ENCODE data around the gene CCL22.

CCL22 gene

DNA sequence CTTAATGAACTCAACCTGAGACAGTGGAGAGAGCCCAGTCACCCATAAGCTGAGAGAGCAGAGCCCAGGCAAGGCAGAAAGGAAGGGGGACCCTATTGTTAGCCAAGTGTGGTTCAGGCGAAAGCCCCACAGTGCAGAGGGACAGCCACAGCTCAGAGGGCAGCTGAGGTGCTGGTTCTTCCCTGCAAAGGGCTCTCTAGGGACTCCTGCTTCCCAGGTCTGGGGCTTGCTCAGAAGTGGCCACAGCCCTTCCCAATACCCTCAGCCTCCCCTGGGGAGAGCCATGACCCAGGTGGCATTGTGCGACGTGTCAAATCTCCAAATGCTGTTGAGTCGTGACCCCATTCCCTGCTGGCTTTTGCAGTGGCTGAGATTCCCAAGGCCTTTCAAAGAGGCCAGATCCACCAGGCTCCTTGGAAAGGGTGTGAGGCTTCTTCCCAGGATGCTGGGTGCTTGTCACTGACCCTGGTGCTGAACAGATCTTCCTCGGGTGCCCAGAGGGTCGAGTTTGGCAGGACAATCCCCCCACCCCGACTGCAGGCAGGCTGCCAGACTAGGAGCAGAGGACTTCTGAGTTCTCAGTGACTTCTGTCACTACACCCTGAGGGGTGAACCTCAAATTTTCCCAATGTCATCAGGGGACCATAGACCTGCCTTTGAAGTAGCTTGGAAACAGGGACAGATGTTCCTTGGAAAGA is 43.5 kb downstream of the CCL22 start:
- H3K4ac ChIP-seq (ENCODE audit: low read length): no peak overlapping the region
- no peak for DNase-seq (ENCODE audit: low spot score)
- H4K91ac ChIP-seq (ENCODE audit: low read depth, low read length, poor library complexity): no peak overlapping the region
- H3K23ac ChIP-seq (ENCODE audit: low read depth, low read length, poor library complexity): no peak overlapping the region
- no peaks in the 10 kb centered on the region for H3K36me3 ChIP-seq (replicated peaks in 1 of 2; ENCODE audit: control insufficient read depth in 2 of 2, insufficient read depth in 2 of 2, low read length in 2 of 2)
- no peak overlapping the region for H3K18ac ChIP-seq (ENCODE audit: low read length)
- no peak overlapping the region for H2BK12ac ChIP-seq (ENCODE audit: low read length)
- H3K27ac ChIP-seq (replicated peaks; ENCODE audit: low read length): no peak overlapping the region
- H3K9me3 ChIP-seq (replicated peaks in 1 of 2; ENCODE audit: control insufficient read depth in 2 of 2, insufficient read depth in 1 of 2, low read depth in 1 of 2, low read length in 2 of 2): no peaks in the 10 kb centered on the region
- H3K9ac ChIP-seq (ENCODE audit: low read depth, low read length, poor library complexity): no peak overlapping the region
- H2AFZ ChIP-seq (ENCODE audit: low read length): no peak overlapping the region
- no peak overlapping the region for H3K4me2 ChIP-seq (ENCODE audit: insufficient read depth, low read length, poor library complexity, severe bottlenecking)
- H3K27me3 ChIP-seq (ENCODE audit: control insufficient read depth in 3 of 3, insufficient read depth in 3 of 3, low read depth in 1 of 3, low read length in 3 of 3): no peaks in the 10 kb centered on the region
- no peak overlapping the region for H2BK120ac ChIP-seq (ENCODE audit: low read depth, low read length)
- H3K14ac ChIP-seq (ENCODE audit: low read length): no peak overlapping the region
- peaks cover 1% of the 10 kb centered on the region for H3K79me1 ChIP-seq (ENCODE audit: low read depth, low read length)
- H2BK15ac ChIP-seq (ENCODE audit: low read length): no peak overlapping the region
- WGBS, 2 donors (ENCODE audit: extremely low coverage in 2 of 2, insufficient read length in 2 of 2, insufficient replicate concordance in 1 of 2): no CpG with 5 or more reads among the region's 7 CpGs
- no peak overlapping the region for H2AK5ac ChIP-seq (ENCODE audit: low read depth, low read length)
- no peak overlapping the region for H2BK5ac ChIP-seq (ENCODE audit: low read length)
- no peaks in the 10 kb centered on the region for H3K4me1 ChIP-seq (ENCODE audit: control insufficient read depth in 2 of 2, insufficient read depth in 1 of 2, low read depth in 1 of 2, low read length in 2 of 2)
- no peak overlapping the region for H4K8ac ChIP-seq (ENCODE audit: low read depth, low read length)
- no peak overlapping the region for H3K4me3 ChIP-seq (ENCODE audit: low read length in 2 of 2)

DNA sequence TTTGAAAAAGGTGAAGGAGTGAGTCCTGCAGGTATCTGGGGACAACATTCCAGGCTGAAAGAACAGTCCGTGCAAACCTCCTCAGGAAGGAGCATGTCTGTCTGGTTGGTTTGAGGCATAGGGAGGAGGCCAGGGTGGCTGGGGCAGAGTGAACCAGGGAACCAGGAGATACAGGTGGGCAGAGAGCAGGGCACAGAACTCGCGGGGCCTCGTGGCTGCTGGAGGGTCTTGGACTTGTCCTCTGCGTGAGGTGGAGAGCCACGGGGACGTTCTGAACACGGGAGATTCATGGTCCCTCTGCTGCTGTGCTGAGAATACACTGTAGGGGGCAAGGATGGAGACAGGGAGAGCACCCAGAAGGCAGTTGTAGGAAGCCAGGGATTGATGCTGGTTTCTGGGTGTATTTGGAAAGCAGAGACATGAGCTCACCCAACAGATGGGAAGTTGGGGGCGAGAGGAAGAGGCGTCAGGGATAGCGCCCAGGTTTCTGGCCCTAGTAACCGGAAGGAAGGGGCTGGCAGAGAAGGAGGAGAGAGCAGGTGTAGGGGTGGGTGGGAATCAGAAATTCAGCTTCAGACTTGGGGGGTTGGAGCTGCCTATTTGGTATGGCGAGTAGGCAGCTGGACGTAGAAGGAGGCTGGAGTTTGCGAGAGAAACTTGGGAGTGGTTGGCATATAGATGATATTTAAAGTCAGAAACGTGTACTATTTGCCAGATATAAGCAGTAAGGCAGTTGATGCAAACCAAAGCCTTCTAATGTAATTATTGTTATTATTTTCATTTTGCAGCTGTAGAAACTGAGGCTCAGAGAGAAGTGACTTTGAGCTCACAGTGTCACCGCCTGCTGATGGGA is 45.6 kb downstream of the CCL22 start, which contains the start of gene CCL17:
Gene CCL17, plus strand, starts transcription at position 803 of the 853 bp plus-strand sequence. CDS start 9,166 bp downstream, outside the sequence.
- H3K36me3 ChIP-seq (replicated peaks in 1 of 2; ENCODE audit: control insufficient read depth in 2 of 2, insufficient read depth in 2 of 2, low read length in 2 of 2): no peaks in the 10 kb centered on the region
- no peak within 1 kb of the TSS for H3K23ac ChIP-seq (ENCODE audit: low read depth, low read length, poor library complexity)
- no peak within 1 kb of the TSS for H3K9ac ChIP-seq (ENCODE audit: low read depth, low read length, poor library complexity)
- peak within 1 kb of the TSS in 1 of 2 donors; percentile 9 for H3K4me3 ChIP-seq (ENCODE audit: low read length in 2 of 2)
- no peaks in the 10 kb centered on the region for H3K9me3 ChIP-seq (replicated peaks in 1 of 2; ENCODE audit: control insufficient read depth in 2 of 2, insufficient read depth in 1 of 2, low read depth in 1 of 2, low read length in 2 of 2)
- no peak within 1 kb of the TSS for H4K8ac ChIP-seq (ENCODE audit: low read depth, low read length)
- H3K27ac ChIP-seq (replicated peaks; ENCODE audit: low read length): no peak within 1 kb of the TSS
- H3K27me3 ChIP-seq (ENCODE audit: control insufficient read depth in 3 of 3, insufficient read depth in 3 of 3, low read depth in 1 of 3, low read length in 3 of 3): peaks cover 0 to 2% (median 0%) of the 10 kb centered on the region in 3 experiments
- H2BK12ac ChIP-seq (ENCODE audit: low read length): no peak within 1 kb of the TSS
- H3K4ac ChIP-seq (ENCODE audit: low read length): no peak within 1 kb of the TSS
- H3K4me1 ChIP-seq (ENCODE audit: control insufficient read depth in 2 of 2, insufficient read depth in 1 of 2, low read depth in 1 of 2, low read length in 2 of 2): no peaks in the 10 kb centered on the region
- no CpG with 5 or more reads among the region's 17 CpGs for WGBS, 2 donors (ENCODE audit: extremely low coverage in 2 of 2, insufficient read length in 2 of 2, insufficient replicate concordance in 1 of 2)
- H2AFZ ChIP-seq (ENCODE audit: low read length): no peak within 1 kb of the TSS
- H3K4me2 ChIP-seq (ENCODE audit: insufficient read depth, low read length, poor library complexity, severe bottlenecking): no peak within 1 kb of the TSS
- no peak within 1 kb of the TSS for H2AK5ac ChIP-seq (ENCODE audit: low read depth, low read length)
- no peak within 1 kb of the TSS for H2BK5ac ChIP-seq (ENCODE audit: low read length)
- no peak for DNase-seq (ENCODE audit: low spot score)
- no peak within 1 kb of the TSS for H2BK15ac ChIP-seq (ENCODE audit: low read length)
- H3K14ac ChIP-seq (ENCODE audit: low read length): no peak within 1 kb of the TSS
- peak within 1 kb of the TSS; percentile 35 for H4K91ac ChIP-seq (ENCODE audit: low read depth, low read length, poor library complexity)
- peaks cover 1% of the 10 kb centered on the region for H3K79me1 ChIP-seq (ENCODE audit: low read depth, low read length)
- peak within 1 kb of the TSS; percentile 44 for H3K18ac ChIP-seq (ENCODE audit: low read length)
- H2BK120ac ChIP-seq (ENCODE audit: low read depth, low read length): no peak within 1 kb of the TSS

GRCh38 chr16:57405097-57405496 is 46.5 kb downstream of the CCL22 start:
- Histone ChIP-seq H3K27me3 (ENCODE audit: control insufficient read depth in 3 of 3, insufficient read depth in 3 of 3, low read depth in 1 of 3, low read length in 3 of 3) (peaks cover 0 to 3% (median 0%) of the 10 kb centered on the region in 3 experiments), H4K91ac (ENCODE audit: low read depth, low read length, poor library complexity) (no peak overlapping the region), H4K8ac (ENCODE audit: low read depth, low read length) (no peak overlapping the region), H2AK5ac (ENCODE audit: low read depth, low read length) (no peak overlapping the region), H2BK12ac (ENCODE audit: low read length) (no peak overlapping the region), H3K4me1 (ENCODE audit: control insufficient read depth in 2 of 2, insufficient read depth in 1 of 2, low read depth in 1 of 2, low read length in 2 of 2) (no peaks in the 10 kb centered on the region), H2BK120ac (ENCODE audit: low read depth, low read length) (no peak overlapping the region), H3K4ac (ENCODE audit: low read length) (no peak overlapping the region), H2BK15ac (ENCODE audit: low read length) (no peak overlapping the region), H3K14ac (ENCODE audit: low read length) (no peak overlapping the region), H3K4me3 (ENCODE audit: low read length in 2 of 2) (no peak overlapping the region), H3K18ac (ENCODE audit: low read length) (no peak overlapping the region), H3K79me1 (ENCODE audit: low read depth, low read length) (no peaks in the 10 kb centered on the region), H3K4me2 (ENCODE audit: insufficient read depth, low read length, poor library complexity, severe bottlenecking) (no peak overlapping the region), H3K27ac (replicated peaks; ENCODE audit: low read length) (no peak overlapping the region), H3K9ac (ENCODE audit: low read depth, low read length, poor library complexity) (no peak overlapping the region), H3K23ac (ENCODE audit: low read depth, low read length, poor library complexity) (no peak overlapping the region), H3K9me3 (replicated peaks in 1 of 2; ENCODE audit: control insufficient read depth in 2 of 2, insufficient read depth in 1 of 2, low read depth in 1 of 2, low read length in 2 of 2) (no peaks in the 10 kb centered on the region), H3K36me3 (replicated peaks in 1 of 2; ENCODE audit: control insufficient read depth in 2 of 2, insufficient read depth in 2 of 2, low read length in 2 of 2) (no peaks in the 10 kb centered on the region), H2AFZ (ENCODE audit: low read length) (no peak overlapping the region), H2BK5ac (ENCODE audit: low read length) (no peak overlapping the region)
- no CpG with 5 or more reads among the region's 3 CpGs for WGBS, 2 donors (ENCODE audit: extremely low coverage in 2 of 2, insufficient read length in 2 of 2, insufficient replicate concordance in 1 of 2)
- DNase-seq (ENCODE audit: low spot score): no peak

GRCh38 chr16:57406881-57407280 is 48.3 kb downstream of the CCL22 start:
- Histone ChIP-seq H2AFZ (ENCODE audit: low read length) (no peak overlapping the region), H3K4ac (ENCODE audit: low read length) (no peak overlapping the region), H3K27me3 (ENCODE audit: control insufficient read depth in 3 of 3, insufficient read depth in 3 of 3, low read depth in 1 of 3, low read length in 3 of 3) (peaks cover 0 to 9% (median 0%) of the 10 kb centered on the region in 3 experiments), H4K8ac (ENCODE audit: low read depth, low read length) (no peak overlapping the region), H3K4me3 (ENCODE audit: low read length in 2 of 2) (no peak overlapping the region), H3K36me3 (replicated peaks in 1 of 2; ENCODE audit: control insufficient read depth in 2 of 2, insufficient read depth in 2 of 2, low read length in 2 of 2) (no peaks in the 10 kb centered on the region), H3K4me2 (ENCODE audit: insufficient read depth, low read length, poor library complexity, severe bottlenecking) (no peak overlapping the region), H3K14ac (ENCODE audit: low read length) (no peak overlapping the region), H3K9me3 (replicated peaks in 1 of 2; ENCODE audit: control insufficient read depth in 2 of 2, insufficient read depth in 1 of 2, low read depth in 1 of 2, low read length in 2 of 2) (no peaks in the 10 kb centered on the region), H3K4me1 (ENCODE audit: control insufficient read depth in 2 of 2, insufficient read depth in 1 of 2, low read depth in 1 of 2, low read length in 2 of 2) (no peaks in the 10 kb centered on the region), H4K91ac (ENCODE audit: low read depth, low read length, poor library complexity) (no peak overlapping the region), H3K9ac (ENCODE audit: low read depth, low read length, poor library complexity) (no peak overlapping the region), H2BK12ac (ENCODE audit: low read length) (no peak overlapping the region), H2BK120ac (ENCODE audit: low read depth, low read length) (no peak overlapping the region), H3K18ac (ENCODE audit: low read length) (no peak overlapping the region), H3K79me1 (ENCODE audit: low read depth, low read length) (no peaks in the 10 kb centered on the region), H3K27ac (replicated peaks; ENCODE audit: low read length) (no peak overlapping the region), H2BK5ac (ENCODE audit: low read length) (no peak overlapping the region), H2AK5ac (ENCODE audit: low read depth, low read length) (no peak overlapping the region), H3K23ac (ENCODE audit: low read depth, low read length, poor library complexity) (no peak overlapping the region), H2BK15ac (ENCODE audit: low read length) (no peak overlapping the region)
- no peak for DNase-seq (ENCODE audit: low spot score)
- no CpG with 5 or more reads among the region's 2 CpGs for WGBS, 2 donors (ENCODE audit: extremely low coverage in 2 of 2, insufficient read length in 2 of 2, insufficient replicate concordance in 1 of 2)
